Testis (tissue), 3 donors: ENCODE results near the gene MGAT3. TPM values are rescaled to one million over a fixed set of nuclear protein-coding genes. Genes with fewer than 3 reads are reported as not detected.

Experiments
- DNase-seq: peaks from one replicate; pipeline ENCODE4 v3.0.0-alpha.2; 2019
- H3K27ac ChIP-seq, 2 donors: fragments of 200-600 bp; sonication (generic); one replicate each; pipeline ENCODE4 v1.5.1; 2019
- H3K27me3 ChIP-seq: fragments of 200-600 bp; sonication (generic); one replicate; pipeline ENCODE4 v1.5.1; 2019
- H3K36me3 ChIP-seq: fragments of 200-600 bp; sonication (generic); one replicate; pipeline ENCODE4 v1.5.1; 2017; ENCODE audit warnings: low read depth; ENCODE audit errors: missing control alignments
- H3K4me1 ChIP-seq: fragments of 200-600 bp; sonication (generic); one replicate; pipeline ENCODE4 v1.5.1; 2019
- H3K4me3 ChIP-seq, 2 donors: fragments of 200-600 bp; sonication (generic); one replicate each; pipeline ENCODE4 v1.5.1; 2017 to 2019
- H3K9me3 ChIP-seq: fragments of 200-600 bp; sonication (generic); one replicate; pipeline ENCODE4 v1.5.1; 2017
- CTCF ChIP-seq, 3 experiments: fragments of 450-650 bp in 2 of 3; fragments of 200-600 bp in 1 of 3; sonication (generic) in 1 of 3; IDR thresholded peaks; one replicate each; pipeline ENCODE4 v1.5.1; 2016 to 2019; ENCODE audit warnings: antibody characterized with exemption in 3 of 3, mild to moderate bottlenecking in 2 of 3, moderate library complexity in 1 of 3
- POLR2A ChIP-seq: fragments of 450-650 bp; IDR thresholded peaks from one replicate; pipeline ENCODE4 v1.6.1; 2017; ENCODE audit warnings: antibody characterized with exemption, mild to moderate bottlenecking, moderate library complexity
- whole genome bisulfite sequencing, 2 donors: methylation state at CpG; one replicate each; pipeline ENCODE4 v1.1.5; 2018; 5-methylcytosine and 5-hydroxymethylcytosine counted together
- intact Hi-C: fragments of 100-400 bp; cut with DNase I; formaldehyde crosslinking; loops from one replicate; pipeline ENCODE4 v1.15.1; 2023; ENCODE audit warnings: low total_unique reads
- polyA plus RNA-seq: library from polyadenylated mRNA; stranded (reverse); fragments of 350-450 nt; fragmentation: Illumina TruSeq; extraction: RNeasy Lipid Tissue Mini Kit (QIAGEN cat#74804); gene quantifications from one replicate; pipeline ENCODE4 v1.2.3, GENCODE V29; 2014; ENCODE audit warnings: low read depth, low replicate concordance; ENCODE audit not compliant: insufficient read depth
- total RNA-seq, 2 donors: library from RNA; depleted of rRNA; stranded (reverse); fragments of >200 nt; gene quantifications; one replicate each; pipeline ENCODE4 v1.2.3, GENCODE V29; 2016

MGAT3 gene
- total and polyA plus RNA-seq, 3 donors from 2014 or later, result 4.6 to 9.7 (median 6.4) TPM

- Histone ChIP-seq H3K27ac (no peak overlapping the region), H3K4me1 (no peaks in the 10 kb centered on the region), H3K27me3 (no peaks in the 10 kb centered on the region), H3K9me3 (no peaks in the 10 kb centered on the region), H3K36me3 (no peaks in the 10 kb centered on the region), H3K4me3 (no peak overlapping the region)
- 80 to 81% methylated on average over 5 to 7 of the region's 7 CpGs for WGBS, 2 donors
- DNase-seq, result no peak
- no peak for TF ChIP-seq CTCF (IDR thresholded peaks at IDR 0.05)
- TF ChIP-seq POLR2A, result no peak
- intact Hi-C loops, result no loop called here
Measured at GRCh38 chr22:39416319-39416718, 40.5 kb upstream of the MGAT3 start.

DNA sequence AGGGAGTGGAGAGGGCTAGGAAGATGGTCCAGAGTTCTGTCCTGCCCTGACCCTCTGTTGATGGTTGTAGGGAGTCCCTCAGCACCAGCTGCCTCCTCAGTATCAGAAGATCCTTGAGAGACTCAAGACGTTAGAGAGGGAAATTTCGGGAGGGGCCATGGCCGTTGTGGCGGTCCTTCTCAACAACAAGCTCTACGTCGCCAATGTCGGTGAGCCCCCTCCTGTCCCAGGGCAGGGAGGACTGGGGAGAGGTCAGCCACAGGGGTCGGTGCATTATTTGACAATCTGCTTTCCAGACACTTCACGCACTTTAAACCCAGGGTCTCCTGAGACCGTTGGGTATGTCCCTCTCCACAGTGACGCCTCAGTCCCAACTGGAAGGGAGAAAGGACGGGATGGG is 39.2 kb upstream of the MGAT3 start:
- WGBS, 2 donors, result 87 to 92% methylated on average over 12 of the region's 12 CpGs
- intact Hi-C loops, result no loop called here

DNA sequence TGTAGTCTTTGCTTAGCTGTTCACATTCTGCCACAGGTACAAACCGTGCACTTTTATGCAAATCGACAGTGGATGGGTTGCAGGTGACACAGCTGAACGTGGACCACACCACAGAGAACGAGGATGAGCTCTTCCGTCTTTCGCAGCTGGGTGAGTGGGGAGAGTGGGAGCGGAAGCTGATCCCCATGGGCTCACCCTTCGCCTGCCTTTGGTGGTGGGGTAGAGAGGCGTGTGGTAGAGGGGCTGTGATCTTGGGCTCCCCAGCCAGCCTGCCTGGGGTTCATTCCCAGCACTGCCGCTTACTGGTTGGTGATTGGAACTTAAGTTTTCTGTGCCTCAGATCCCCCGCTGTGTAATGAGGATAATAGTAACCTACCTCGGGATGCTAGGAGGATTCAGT is 38.1 kb upstream of the MGAT3 start:
- no peaks in the 10 kb centered on the region for H3K36me3 ChIP-seq
- WGBS, 2 donors, result 92 to 95% methylated on average over 12 of the region's 12 CpGs
- no peaks in the 10 kb centered on the region for H3K4me1 ChIP-seq

More for the DNA sequence above, 39.2 kb upstream of the MGAT3 start:
- H3K27me3 ChIP-seq, result no peaks in the 10 kb centered on the region
- H3K4me3 ChIP-seq, result no peak overlapping the region
- DNase-seq, result no peak
- no peaks in the 10 kb centered on the region for H3K4me1 ChIP-seq
- no peaks in the 10 kb centered on the region for H3K36me3 ChIP-seq
- H3K9me3 ChIP-seq, result no peaks in the 10 kb centered on the region
- TF ChIP-seq POLR2A (no peak), CTCF (IDR thresholded peaks at IDR 0.05) (no peak)
- no peak overlapping the region for H3K27ac ChIP-seq

GRCh38 chr22:39419096-39419495 is 37.7 kb upstream of the MGAT3 start:
- TF ChIP-seq CTCF (IDR thresholded peaks at IDR 0.05) (no peak), POLR2A (no peak)
- Histone ChIP-seq H3K27me3 (no peaks in the 10 kb centered on the region), H3K4me3 (no peak overlapping the region), H3K4me1 (no peaks in the 10 kb centered on the region), H3K9me3 (no peaks in the 10 kb centered on the region), H3K27ac (no peak overlapping the region), H3K36me3 (no peaks in the 10 kb centered on the region)
- intact Hi-C loops, result no loop called here
- 92 to 100% methylated on average over 6 of the region's 6 CpGs for WGBS, 2 donors
- no peak for DNase-seq

More for the DNA sequence above, 38.1 kb upstream of the MGAT3 start:
- H3K4me3 ChIP-seq, result no peak overlapping the region
- no peaks in the 10 kb centered on the region for H3K27me3 ChIP-seq
- no peak for TF ChIP-seq CTCF (IDR thresholded peaks at IDR 0.05)
- TF ChIP-seq POLR2A, result no peak
- no peak for DNase-seq
- no peaks in the 10 kb centered on the region for H3K9me3 ChIP-seq
- H3K27ac ChIP-seq, result no peak overlapping the region
- intact Hi-C loops, result no loop called here

DNA sequence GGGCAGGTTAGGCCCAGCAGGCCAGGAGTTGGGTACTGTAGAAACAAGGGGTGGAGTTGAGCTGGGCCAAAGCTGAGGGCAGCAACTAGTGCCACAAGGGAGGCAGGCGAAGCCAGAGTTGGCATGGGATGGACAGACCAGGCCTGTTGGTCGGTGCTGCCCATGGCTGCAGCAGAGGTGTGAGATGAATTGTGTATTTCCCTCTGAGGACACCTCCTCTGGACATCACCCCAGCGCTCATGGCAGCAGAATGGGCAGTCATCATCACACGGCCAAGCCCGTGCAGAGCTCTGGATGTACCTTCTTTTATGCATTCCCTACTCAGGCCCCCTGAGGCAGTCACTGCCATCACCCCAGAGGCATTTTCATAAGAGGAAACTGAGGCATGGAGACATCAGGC is 36.9 kb upstream of the MGAT3 start:
- no peak for DNase-seq
- Histone ChIP-seq H3K27me3 (no peaks in the 10 kb centered on the region), H3K27ac (no peak overlapping the region), H3K9me3 (no peaks in the 10 kb centered on the region), H3K4me1 (no peaks in the 10 kb centered on the region), H3K36me3 (no peaks in the 10 kb centered on the region), H3K4me3 (no peak overlapping the region)
- TF ChIP-seq CTCF (IDR thresholded peaks at IDR 0.05) (no peak), POLR2A (no peak)
- intact Hi-C loops, result no loop called here
- WGBS, 2 donors, result 83 to 98% methylated on average over 2 to 5 of the region's 5 CpGs
